ENCODE results near the gene KRT9. TPM values are rescaled to one million over a fixed set of nuclear protein-coding genes. Genes with fewer than 3 reads are reported as not detected.

KRT9 gene
- polyA plus RNA-seq, 1 donor, result not detected

DNA sequence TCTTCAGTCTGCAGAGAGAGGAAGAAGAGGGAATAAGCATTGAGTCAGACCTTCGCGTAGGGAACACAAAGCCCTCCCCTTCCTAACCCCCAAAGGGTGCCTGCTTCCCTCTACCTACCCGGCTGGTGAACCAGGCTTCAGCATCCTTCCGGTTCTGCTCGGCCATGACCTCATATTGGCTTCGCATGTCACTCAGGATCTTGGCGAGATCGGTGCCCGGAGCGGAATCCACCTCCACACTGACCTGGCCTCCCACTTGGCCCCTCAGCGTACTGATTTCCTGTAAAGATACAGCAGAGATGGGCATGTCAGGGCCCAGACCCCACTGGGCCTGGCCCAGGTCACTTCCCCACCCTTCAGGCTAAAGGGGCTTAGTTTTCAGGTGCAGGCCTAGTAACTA is 47.6 kb downstream of the KRT9 start:
- DNase-seq, result no peak

- no peak for DNase-seq
These were observed 48.1 kb downstream of the KRT9 start for GRCh38 chr17:41523787-41524186.

DNA sequence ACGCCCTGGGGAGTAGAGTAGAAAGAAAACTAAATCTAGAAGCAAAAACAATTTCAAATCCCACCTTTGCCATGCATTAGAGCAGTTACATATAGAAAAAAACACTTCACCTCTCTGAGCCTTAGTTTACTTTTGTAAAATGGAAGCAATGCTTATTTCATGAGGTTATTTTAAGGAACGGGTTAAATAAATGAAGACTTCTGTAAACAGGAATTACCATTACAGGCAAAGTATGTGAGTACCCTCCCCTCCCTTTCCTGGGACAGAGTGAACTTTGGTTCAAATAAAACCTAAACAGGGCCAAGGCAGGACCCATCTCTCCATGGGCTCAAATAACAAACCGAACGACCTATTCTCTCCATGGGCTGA is 48.6 kb downstream of the KRT9 start:
- no peak for DNase-seq

DNA sequence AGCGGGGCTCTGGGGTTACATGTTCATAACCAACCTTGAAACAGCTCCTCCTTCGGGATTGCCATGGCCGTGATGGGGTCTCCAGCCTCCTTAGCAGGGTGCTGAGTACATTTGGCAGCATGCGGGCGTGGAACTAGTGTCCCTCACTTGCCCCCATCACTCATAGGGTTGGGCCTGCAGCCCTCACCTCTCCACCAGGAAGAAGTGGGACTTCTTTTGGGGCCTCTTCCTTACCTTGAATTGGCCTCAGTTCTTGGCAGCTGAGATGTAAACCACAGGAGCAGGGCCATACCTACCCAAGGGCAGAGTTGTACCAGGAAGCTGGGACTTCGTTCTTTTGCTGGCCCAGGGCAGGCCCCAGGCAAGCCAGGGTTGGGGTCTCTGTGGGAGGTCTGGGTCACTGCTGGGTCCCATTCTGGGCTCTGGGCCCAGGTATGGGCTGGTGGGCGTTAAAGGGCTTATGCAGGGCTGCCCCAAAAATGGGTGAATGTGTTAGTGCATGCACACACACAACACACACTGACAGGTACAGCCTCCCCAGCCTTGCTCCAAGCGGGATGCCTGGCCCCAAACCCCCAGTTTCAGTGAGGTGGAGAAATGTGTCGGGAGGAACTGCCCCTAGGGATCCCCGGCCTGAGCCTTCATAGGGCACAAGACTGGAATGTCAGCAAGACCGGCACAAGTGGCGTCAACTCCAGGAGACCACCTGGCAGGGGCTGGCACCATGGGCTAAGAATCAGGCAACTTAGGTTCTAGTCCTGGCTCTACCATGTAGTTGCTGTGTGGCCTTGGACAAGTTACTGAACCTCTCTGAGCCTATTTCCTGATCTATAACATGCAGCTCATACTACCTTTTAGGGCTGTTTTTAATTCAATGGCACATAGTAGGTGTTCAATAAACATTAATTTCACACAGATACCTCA is 49.3 kb downstream of the KRT9 start:
- no peak for DNase-seq

GRCh38 chr17:41521574-41522261 is 50.1 kb downstream of the KRT9 start:
- DNase-seq, result no peak

- no peak for DNase-seq
These were observed 50.9 kb downstream of the KRT9 start for GRCh38 chr17:41520821-41521521.

DNA sequence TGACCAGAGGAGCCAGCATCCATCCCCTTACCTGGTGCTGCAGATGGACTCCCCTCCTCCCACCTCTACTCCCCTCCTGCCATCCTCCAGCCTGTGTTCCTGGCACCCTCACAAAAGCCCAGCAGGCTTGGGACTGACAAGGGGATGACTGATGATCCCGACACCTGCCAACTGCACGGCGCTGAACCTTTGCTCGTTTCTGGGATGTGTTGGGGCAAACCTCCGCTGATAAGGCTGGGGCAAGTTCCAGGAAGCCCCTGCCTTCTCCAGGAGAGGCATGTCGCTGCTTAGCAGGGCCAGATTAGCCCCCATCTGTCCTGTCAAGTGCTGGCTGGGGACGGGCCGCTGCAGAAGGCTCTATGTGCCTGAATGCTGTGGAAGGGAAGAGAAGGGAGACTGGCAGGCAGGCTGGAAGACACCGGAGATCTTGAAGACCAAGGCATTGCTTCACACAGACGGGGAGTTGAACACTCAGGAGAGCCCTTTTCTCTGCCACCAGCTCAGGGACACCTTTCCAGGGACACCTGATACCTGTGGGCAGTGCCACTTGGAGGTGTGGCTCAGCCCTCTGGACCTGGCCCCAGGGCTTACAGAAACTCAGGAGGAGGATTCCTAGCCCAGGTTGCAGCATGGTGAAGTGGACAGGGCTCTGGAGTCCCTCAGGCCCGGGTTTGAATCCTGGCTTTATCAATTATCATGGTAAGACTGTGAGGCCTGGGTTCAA is 52.2 kb downstream of the KRT9 start:
- no peak for DNase-seq

DNA sequence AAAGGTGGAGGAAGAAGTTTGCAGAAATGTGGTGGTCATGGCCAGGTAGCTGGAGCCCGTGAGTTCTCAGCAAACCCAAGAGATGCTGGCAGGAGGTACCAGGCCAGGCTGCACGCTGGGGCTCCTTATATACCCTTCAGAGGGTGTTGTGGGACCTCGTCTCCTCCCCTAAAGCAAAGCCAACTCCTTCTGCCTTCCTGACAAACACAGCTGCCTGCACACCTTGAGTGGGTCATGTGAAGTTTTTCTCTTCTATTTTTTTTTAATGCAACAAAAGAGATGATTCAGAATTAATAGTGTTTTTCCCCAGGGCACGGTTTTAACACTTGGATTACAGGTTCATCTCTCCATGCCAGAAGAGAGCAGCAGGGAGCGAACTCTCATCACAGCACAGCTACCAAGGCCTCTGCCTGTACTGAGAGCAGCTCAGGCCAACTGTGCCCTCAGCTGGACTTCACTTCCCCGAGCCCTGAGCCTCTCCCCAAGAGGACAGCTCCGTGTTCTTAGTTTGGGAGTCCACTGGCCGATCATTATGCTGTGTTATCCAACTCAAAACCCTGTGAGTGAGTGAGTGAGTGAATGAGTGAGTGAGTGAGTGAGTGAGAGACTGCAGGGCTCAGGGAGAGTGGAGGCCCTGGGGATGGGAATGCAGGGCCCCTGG is 52.9 kb downstream of the KRT9 start, which contains the start of gene KRT15:
Gene KRT15, minus strand, starts transcription at position 102 of the 661 bp plus-strand sequence. Its CDS starts 63 bp downstream, at position 39.
- no peak for DNase-seq

DNA sequence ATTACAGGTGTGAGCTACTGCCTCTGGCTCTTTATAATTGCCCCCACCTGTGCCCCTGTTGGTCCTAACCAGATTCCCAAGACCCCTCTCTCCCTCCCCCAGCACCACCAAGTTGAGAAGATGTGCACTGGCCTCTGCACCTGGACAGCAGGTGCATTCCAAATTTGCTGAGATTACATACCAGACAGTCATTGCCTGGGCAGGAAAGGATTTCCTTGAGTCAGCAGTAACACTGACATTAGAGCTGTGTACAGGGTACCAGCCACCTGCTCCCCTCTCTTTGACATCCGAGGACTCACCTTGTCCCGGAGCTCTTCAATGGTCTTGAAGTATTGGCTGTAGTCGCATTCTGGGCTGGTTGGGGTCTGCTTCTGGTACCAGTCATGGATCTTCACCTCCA is 53.8 kb downstream of the KRT9 start:
- DNase-seq, result no peak

GRCh38 chr17:41516830-41517283 is 55.0 kb downstream of the KRT9 start:
- DNase-seq, result no peak

GRCh38 chr17:41516147-41516829 is 55.6 kb downstream of the KRT9 start:
- no peak for DNase-seq

Other genes with a start within 250 kb of the KRT9 start
- not detected for gene KRT33A, start 221.2 kb downstream of the KRT9 start, polyA plus RNA-seq (ENCODE audit: insufficient read length)
- gene KRT33B, start 202.2 kb downstream of the KRT9 start, polyA plus RNA-seq (ENCODE audit: insufficient read length), result not detected
- not detected for gene KRT34, start 189.8 kb downstream of the KRT9 start, polyA plus RNA-seq (ENCODE audit: insufficient read length)
- 2.3 TPM for gene KRT31, start 174.5 kb downstream of the KRT9 start, polyA plus RNA-seq (ENCODE audit: insufficient read length)
- gene KRT37, start 147.5 kb downstream of the KRT9 start, polyA plus RNA-seq (ENCODE audit: insufficient read length), result not detected
- gene KRT38, start 131.1 kb downstream of the KRT9 start, polyA plus RNA-seq (ENCODE audit: insufficient read length), result not detected
- not detected for gene KRT32, start 104.7 kb downstream of the KRT9 start, polyA plus RNA-seq (ENCODE audit: insufficient read length)
- gene KRT35, start 90.9 kb downstream of the KRT9 start, polyA plus RNA-seq (ENCODE audit: insufficient read length), result not detected
- gene KRT36, start 82.1 kb downstream of the KRT9 start, polyA plus RNA-seq (ENCODE audit: insufficient read length), result not detected
- gene KRT13, start 66.4 kb downstream of the KRT9 start, polyA plus RNA-seq (ENCODE audit: insufficient read length), result 1.9 TPM
- 3.2 TPM for gene KRT15, start 53.2 kb downstream of the KRT9 start, polyA plus RNA-seq (ENCODE audit: insufficient read length)
- gene KRT19, start 43.8 kb downstream of the KRT9 start, polyA plus RNA-seq (ENCODE audit: insufficient read length), result 1.2 TPM
- gene KRT14, start 14.8 kb upstream of the KRT9 start, polyA plus RNA-seq (ENCODE audit: insufficient read length), result 2.5 TPM
- gene KRT16, start 40.7 kb upstream of the KRT9 start, polyA plus RNA-seq (ENCODE audit: insufficient read length), result 0.23 TPM
- 13.9 TPM for gene KRT17, start 52.5 kb upstream of the KRT9 start, polyA plus RNA-seq (ENCODE audit: insufficient read length)
- gene EIF1, start 116.8 kb upstream of the KRT9 start, polyA plus RNA-seq (ENCODE audit: insufficient read length), result 836 TPM
- not detected for gene GAST, start 140.3 kb upstream of the KRT9 start, polyA plus RNA-seq (ENCODE audit: insufficient read length)
- 0.05 TPM for gene HAP1, start 162.6 kb upstream of the KRT9 start, polyA plus RNA-seq (ENCODE audit: insufficient read length)
- gene JUP, start 214.7 kb upstream of the KRT9 start, polyA plus RNA-seq (ENCODE audit: insufficient read length), result 46.2 TPM
- 31.4 TPM for gene P3H4, start 239.9 kb upstream of the KRT9 start, polyA plus RNA-seq (ENCODE audit: insufficient read length)
- gene FKBP10, start 240.9 kb upstream of the KRT9 start, polyA plus RNA-seq (ENCODE audit: insufficient read length), result 104 TPM